Common myeloid progenitor, CD34-positive (primary cell): Measurements from ENCODE around the gene STAT4.

Experiments used
- CTCF ChIA-PET: fragments of 350-600 bp; sonication (Branson Sonifier 250); formaldehyde crosslinking; loops from one replicate; lab custom pipeline; 2021; ENCODE audit warnings: antibody characterized with exemption; lab: Charles Lee
- POLR2A ChIA-PET: fragments of 350-600 bp; sonication (Branson Sonifier 250); formaldehyde crosslinking; loops from one replicate; lab custom pipeline; 2021; ENCODE audit warnings: antibody characterized with exemption; lab: Charles Lee
- DNase-seq, 3 donors: peaks; one replicate each; pipeline versions ENCODE4 v3.0.0 to v3.0.0-alpha.2; 2013
- H3K27ac ChIP-seq, 2 experiments: 1 replicate in 1 of 2; 2 replicates in 1 of 2; pipeline ENCODE4 v1.7.0; 2013; ENCODE audit warnings: inconsistent platforms in 2 of 2, low read length in 2 of 2, mild to moderate bottlenecking in 2 of 2, low read depth in 1 of 2, moderate library complexity in 1 of 2; ENCODE audit not compliant: severe bottlenecking in 2 of 2, insufficient read depth in 1 of 2, poor library complexity in 1 of 2
- H3K27me3 ChIP-seq, 5 experiments: replicated peaks in 2 of 5; 1 replicate in 3 of 5; 2 replicates in 2 of 5; pipeline versions ENCODE4 v1.6.1 to v1.7.0; 2013; ENCODE audit warnings: low read length in 4 of 5, mild to moderate bottlenecking in 2 of 5, moderate library complexity in 2 of 5, inconsistent platforms in 1 of 5; ENCODE audit not compliant: insufficient read depth in 5 of 5, control insufficient read depth in 4 of 5
- H3K36me3 ChIP-seq, 4 experiments: 1 replicate in 2 of 4; 2 replicates in 2 of 4; pipeline versions ENCODE4 v1.6.1 to v1.7.0; 2013; ENCODE audit warnings: low read length in 3 of 4, control low read depth in 1 of 4, mild to moderate bottlenecking in 1 of 4; ENCODE audit not compliant: control insufficient read depth in 4 of 4, insufficient read depth in 4 of 4
- H3K4me1 ChIP-seq, 4 experiments: 1 replicate in 3 of 4; 2 replicates in 1 of 4; pipeline versions ENCODE4 v1.6.1 to v1.7.1; 2013; ENCODE audit warnings: low read length in 3 of 4, mild to moderate bottlenecking in 3 of 4, control low read depth in 1 of 4, inconsistent platforms in 1 of 4, moderate library complexity in 1 of 4; ENCODE audit not compliant: control insufficient read depth in 4 of 4, insufficient read depth in 4 of 4; ENCODE audit errors: control extremely low read depth in 1 of 4
- H3K4me3 ChIP-seq, 7 experiments: 1 replicate in 4 of 7; 2 replicates in 3 of 7; pipeline versions ENCODE4 v1.5.1 to v1.7.0; 2013; ENCODE audit warnings: mild to moderate bottlenecking in 7 of 7, low read length in 6 of 7, moderate library complexity in 6 of 7, inconsistent platforms in 2 of 7, low read depth in 2 of 7, control low read depth in 1 of 7; ENCODE audit not compliant: insufficient read depth in 4 of 7, control insufficient read depth in 1 of 7; ENCODE audit errors: extremely low read depth in 1 of 7
- H3K9me3 ChIP-seq, 5 experiments: 1 replicate in 4 of 5; 2 replicates in 1 of 5; pipeline versions ENCODE4 v1.6.1 to v1.7.1; 2013; ENCODE audit warnings: low read length in 4 of 5, mild to moderate bottlenecking in 2 of 5, inconsistent platforms in 1 of 5, low read depth in 1 of 5, moderate library complexity in 1 of 5; ENCODE audit not compliant: control insufficient read depth in 4 of 5, insufficient read depth in 2 of 5; ENCODE audit errors: control extremely low read depth in 1 of 5
- WGBS: methylation state at CpG from one replicate; pipeline ENCODE4 v1.1.5; 2013; ENCODE audit not compliant: insufficient coverage; 5-methylcytosine and 5-hydroxymethylcytosine counted together

The STAT4 gene

DNA sequence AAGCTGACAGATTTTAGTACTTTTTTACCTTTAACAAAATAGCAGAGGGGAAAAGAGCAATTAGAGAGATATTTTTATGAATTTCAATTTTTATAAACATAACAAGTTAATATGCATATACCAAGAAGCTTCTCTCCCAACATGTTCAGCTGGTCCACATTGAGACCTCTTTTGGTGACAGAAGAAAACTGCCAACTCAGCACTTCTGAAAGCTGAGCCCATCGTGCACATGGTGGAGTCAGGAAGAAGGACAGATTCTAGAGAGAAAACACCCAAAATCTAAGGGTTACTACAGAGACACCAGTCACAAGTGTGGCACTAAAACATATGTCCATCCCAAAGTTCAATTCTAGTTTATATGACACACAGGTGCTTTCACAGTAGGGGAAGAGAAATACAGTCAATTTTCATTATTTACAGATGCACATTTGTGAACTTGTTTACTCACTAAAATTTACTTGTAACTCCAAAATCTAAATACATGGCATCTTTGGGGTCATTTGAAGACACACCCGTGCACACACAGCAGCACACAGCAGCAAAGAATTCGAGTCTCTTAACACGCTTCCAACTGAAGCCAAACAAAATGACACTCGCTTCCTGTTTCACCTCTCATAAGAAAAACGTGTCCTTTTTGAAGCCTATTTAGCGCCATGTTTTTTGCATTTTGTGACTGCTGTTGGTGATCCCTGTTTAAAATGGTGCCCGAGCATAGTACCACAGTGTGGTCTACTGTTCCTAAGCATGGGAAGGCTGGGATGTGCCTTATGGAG is 168.3 kb downstream of the STAT4 start:
- no peak overlapping the region for H3K4me3 ChIP-seq
- H3K27me3 ChIP-seq, result no peaks in the 10 kb centered on the region
- DNase-seq, result no peak
- peaks cover 5 to 55% (median 36%) of the 10 kb centered on the region in 4 experiments for H3K4me1 ChIP-seq
- H3K36me3 ChIP-seq, result peaks cover 29 to 97% (median 54%) of the 10 kb centered on the region in 4 experiments
- CTCF ChIA-PET, result interaction anchor here (0.8 to 2.6 kb wide), 4 partner anchors 13 to 55 kb away, joined by 3 to 7 read pairs (median 4); no protein-coding TSS in a partner anchor
- no peak overlapping the region for H3K27ac ChIP-seq
- H3K9me3 ChIP-seq, result peaks cover 0 to 7% (median 0%) of the 10 kb centered on the region in 5 experiments
- 98% methylated on average over 7 of the region's 8 CpGs for WGBS
- POLR2A ChIA-PET, result interaction anchor here (0.6 kb wide), 1 partner anchor 104 kb away, joined by 3 read pairs; no protein-coding TSS in a partner anchor

DNA sequence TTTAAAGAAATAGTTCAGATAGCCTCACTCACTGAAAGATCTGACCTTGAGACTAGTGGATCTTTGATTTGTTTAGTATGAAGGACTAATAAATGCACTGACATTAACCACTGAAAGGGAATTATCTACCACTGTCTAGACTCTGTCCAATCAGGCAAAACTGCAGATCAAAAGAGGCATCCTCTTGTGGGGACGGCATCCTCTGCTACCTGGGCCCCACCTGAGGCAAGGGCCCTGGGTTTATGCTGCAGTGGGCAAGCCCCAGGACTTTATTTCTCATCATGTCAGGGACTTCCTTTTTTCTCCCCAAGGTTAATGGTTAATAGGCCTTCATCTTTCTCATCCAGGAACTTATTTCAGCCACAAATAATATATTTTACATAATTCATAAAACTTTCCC is 169.1 kb downstream of the STAT4 start:
- Histone ChIP-seq H3K27me3 (no peaks in the 10 kb centered on the region), H3K36me3 (peaks cover 29 to 97% (median 53%) of the 10 kb centered on the region in 4 experiments), H3K9me3 (peaks cover 0 to 7% (median 0%) of the 10 kb centered on the region in 5 experiments), H3K4me3 (no peak overlapping the region), H3K4me1 (peaks cover 5 to 48% (median 35%) of the 10 kb centered on the region in 4 experiments), H3K27ac (no peak overlapping the region)
- 100% methylated on average over 1 of the region's 1 CpG for WGBS
- no peak for DNase-seq
- CTCF ChIA-PET, result interaction anchor here (0.8 to 2.6 kb wide), 4 partner anchors 14 to 56 kb away, joined by 3 to 7 read pairs (median 4); no protein-coding TSS in a partner anchor
- POLR2A ChIA-PET, result no interaction called here

DNA sequence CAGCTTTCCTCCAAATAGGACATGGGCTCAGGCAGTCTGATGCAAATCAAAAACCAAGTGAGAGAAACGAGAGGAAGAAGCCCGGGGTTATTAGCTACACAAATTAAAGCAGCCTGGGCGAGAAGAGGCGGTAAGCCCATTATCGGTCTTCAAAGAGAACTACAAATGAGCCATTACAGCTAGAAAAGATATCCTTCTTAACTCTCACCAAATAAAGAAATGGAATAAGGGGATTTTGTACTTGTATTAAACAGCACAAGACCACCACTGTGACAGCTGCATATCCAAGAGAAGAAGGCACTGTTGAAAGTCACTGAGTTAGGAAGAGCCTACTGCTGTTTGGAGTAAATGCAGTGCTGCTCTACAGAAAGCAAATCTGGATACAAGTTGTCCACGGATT is 169.5 kb downstream of the STAT4 start:
- Histone ChIP-seq H3K4me1 (peaks cover 5 to 44% (median 33%) of the 10 kb centered on the region in 4 experiments), H3K9me3 (peaks cover 0 to 7% (median 0%) of the 10 kb centered on the region in 5 experiments), H3K27me3 (no peaks in the 10 kb centered on the region), H3K36me3 (peaks cover 32 to 97% (median 56%) of the 10 kb centered on the region in 4 experiments), H3K27ac (no peak overlapping the region), H3K4me3 (no peak overlapping the region)
- ChIA-PET POLR2A (no interaction called here), CTCF (interaction anchor here (0.5 to 2.6 kb wide), 4 partner anchors 14 to 74 kb away, joined by 3 to 7 read pairs (median 4); no protein-coding TSS in a partner anchor)
- no peak for DNase-seq
- no CpG with 5 or more reads among the region's 6 CpGs for whole genome bisulfite sequencing

DNA sequence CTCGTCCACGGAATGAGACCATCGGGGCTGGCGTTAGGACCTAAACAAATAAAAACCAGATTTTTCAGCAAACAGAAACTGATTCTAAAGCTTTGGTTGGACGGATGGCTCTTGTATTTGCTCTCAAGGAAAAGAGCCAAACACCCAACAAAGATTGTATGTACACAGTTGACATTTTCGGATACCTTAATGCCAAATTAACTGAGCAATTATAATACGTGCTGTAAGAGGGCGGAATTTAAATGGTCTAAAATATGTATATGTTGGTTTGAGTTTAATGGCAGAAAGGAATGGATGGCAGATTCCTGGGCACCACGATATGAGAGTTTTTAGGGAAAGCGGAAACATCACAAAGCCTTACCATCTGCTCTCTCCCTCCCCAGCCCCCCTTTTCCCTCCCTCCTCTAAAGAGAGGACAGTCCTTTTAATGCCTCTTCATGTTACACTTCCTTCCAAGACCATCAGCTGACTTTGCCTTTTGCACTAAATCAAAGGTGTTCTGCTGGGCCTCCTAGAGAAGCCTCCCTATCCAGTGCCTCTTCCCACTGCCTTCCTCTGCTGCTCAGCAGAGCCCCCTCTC is 170.1 kb downstream of the STAT4 start:
- POLR2A ChIA-PET, result interaction anchor here (1.2 to 1.7 kb wide), 2 partner anchors 10 to 39 kb away, joined by 4 to 12 read pairs; no protein-coding TSS in a partner anchor
- Histone ChIP-seq H3K9me3 (peaks cover 0 to 7% (median 0%) of the 10 kb centered on the region in 5 experiments), H3K27ac (peak overlapping the region in 1 of 2 experiments; percentile 79), H3K36me3 (peaks cover 35 to 97% (median 56%) of the 10 kb centered on the region in 4 experiments), H3K4me1 (peaks cover 5 to 38% (median 30%) of the 10 kb centered on the region in 4 experiments), H3K27me3 (no peaks in the 10 kb centered on the region), H3K4me3 (peak overlapping the region in 3 of 7 experiments; percentile 48 to 63 (median 48))
- no peak for DNase-seq
- CTCF ChIA-PET, result interaction anchor here (0.5 to 2.7 kb wide), 7 partner anchors 9 to 73 kb away, joined by 3 to 10 read pairs (median 4); no protein-coding TSS in a partner anchor
- 76% methylated on average over 9 of the region's 10 CpGs for whole genome bisulfite sequencing

DNA sequence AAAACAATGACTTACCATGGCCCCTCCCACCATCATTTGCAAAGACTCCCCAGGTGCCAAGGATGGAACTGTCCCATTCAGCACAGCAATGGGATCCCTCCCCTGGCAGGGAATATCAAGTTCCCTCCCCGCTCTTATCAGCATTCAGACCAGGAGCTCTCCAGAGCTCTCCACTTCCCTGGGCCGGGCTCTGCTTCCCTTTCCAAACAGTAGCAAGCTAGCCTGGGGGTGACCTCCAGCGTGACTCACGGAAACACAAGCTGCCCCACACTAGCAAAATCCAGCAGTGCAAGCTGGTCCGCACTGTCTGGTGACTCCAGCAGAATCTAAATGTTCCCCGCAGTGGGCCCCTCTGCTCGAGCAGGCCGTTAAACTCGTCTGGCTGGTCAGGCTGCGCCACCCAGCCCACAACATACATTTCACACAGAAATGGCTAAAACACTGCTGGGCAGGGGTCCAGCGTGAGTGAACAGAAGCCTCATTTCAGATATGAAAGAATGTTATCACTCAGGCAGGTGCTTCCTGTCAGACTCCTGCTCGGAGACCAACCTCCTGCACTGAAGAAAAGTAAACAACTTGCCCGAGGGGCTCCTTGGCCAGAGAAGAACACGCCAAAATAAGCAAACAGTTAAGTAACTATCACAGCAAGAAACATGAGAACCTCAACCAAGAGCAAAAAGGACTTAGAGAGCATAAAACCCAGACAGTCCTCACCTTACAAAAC is 170.7 kb downstream of the STAT4 start:
- WGBS, result 7% methylated on average over 10 of the region's 14 CpGs
- Histone ChIP-seq H3K36me3 (peaks cover 36 to 97% (median 56%) of the 10 kb centered on the region in 4 experiments), H3K27me3 (no peaks in the 10 kb centered on the region), H3K4me3 (peak overlapping the region in 4 of 7 experiments; percentile 8 to 63 (median 48)), H3K9me3 (peaks cover 0 to 7% (median 0%) of the 10 kb centered on the region in 5 experiments), H3K27ac (peak overlapping the region; percentile 55 to 79), H3K4me1 (peaks cover 5 to 37% (median 30%) of the 10 kb centered on the region in 4 experiments)
- POLR2A ChIA-PET, result interaction anchor here (1.2 to 1.7 kb wide), 2 partner anchors 9 to 40 kb away, joined by 4 to 12 read pairs; no protein-coding TSS in a partner anchor
- DNase-seq, result peak; percentile 58 to 93 (median 86)
- CTCF ChIA-PET, result interaction anchor here (1.2 to 2.7 kb wide), 6 partner anchors 8 to 55 kb away, joined by 3 to 10 read pairs (median 4); no protein-coding TSS in a partner anchor
